B cell (primary cell): ENCODE results near the gene SLC6A6.

ENCODE experiments used
- CTCF ChIP-seq: fragments of 200-600 bp; IDR thresholded peaks from one replicate; pipeline ENCODE4 v1.8.0; 2022; ENCODE audit warnings: antibody characterized with exemption, mild to moderate bottlenecking
- EZH2 ChIP-seq: IDR thresholded peaks from 2 replicates; pipeline ENCODE4 v1.6.1; 2012; ENCODE audit warnings: borderline replicate concordance, low read depth, mild to moderate bottlenecking, moderate library complexity, low read length; ENCODE audit not compliant: insufficient read depth, poor library complexity, severe bottlenecking

GRCh38 chr3:14450506-14450905 lies 48.1 kb downstream of the SLC6A6 start:
- TF ChIP-seq CTCF (no peak), EZH2 (no peak)
